Upper lobe of right lung (tissue), 1 donor: ENCODE measurements around the gene CRYBB2. TPM values are rescaled to one million over a fixed set of nuclear protein-coding genes. Genes with fewer than 3 reads are reported as not detected.

Experiments used
- ATAC-seq: fragments of 200-7000 bp; cut with Tn5 transposase; one replicate; pipeline ENCODE4 v1.9.1; 2020; ENCODE audit warnings: mild to moderate bottlenecking, moderate library complexity
- DNase-seq: peaks from one replicate; pipeline ENCODE4 v3.0.0-alpha.2; 2020
- H3K27ac ChIP-seq: fragments of 200-600 bp; one replicate; pipeline ENCODE4 v1.8.0; 2022
- H3K27me3 ChIP-seq: fragments of 200-600 bp; one replicate; pipeline ENCODE4 v1.8.0; 2022; ENCODE audit warnings: mild to moderate bottlenecking
- H3K36me3 ChIP-seq: fragments of 200-600 bp; one replicate; pipeline ENCODE4 v1.8.0; 2022
- H3K4me1 ChIP-seq: fragments of 200-600 bp; one replicate; pipeline ENCODE4 v1.8.0; 2022
- H3K4me3 ChIP-seq: fragments of 200-600 bp; one replicate; pipeline ENCODE4 v1.8.0; 2022; ENCODE audit warnings: mild to moderate bottlenecking
- H3K9me3 ChIP-seq: fragments of 200-600 bp; one replicate; pipeline ENCODE4 v1.8.0; 2022
- intact Hi-C: fragments of 100-400 bp; cut with DNase I; formaldehyde crosslinking; loops from one replicate; pipeline ENCODE4 v1.11.0; 2022
- long read RNA-seq: library from polyadenylated mRNA; unstranded; transcript quantifications from one replicate; pipeline ENCODE4 v2.0.0, GENCODE V29; 2021
- total RNA-seq: library from RNA; stranded (reverse); fragmentation: NEBNext Ultra II Directional; extraction: Animal tissue kit (Norgen Biotek cat#: 25700); gene quantifications from one replicate; pipeline ENCODE4 v1.2.1, GENCODE V29; 2021
- TF ChIP-seq, protein P1 (sequence below): fragments of 200-600 bp; IDR thresholded peaks from one replicate; pipeline ENCODE4 v1.8.0; 2022; ENCODE audit warnings: antibody characterized with exemption
- donor health status: DM: no; HTN: yes; CAD: no; lungs with severe emphysema.

CRYBB2 gene, protein sequence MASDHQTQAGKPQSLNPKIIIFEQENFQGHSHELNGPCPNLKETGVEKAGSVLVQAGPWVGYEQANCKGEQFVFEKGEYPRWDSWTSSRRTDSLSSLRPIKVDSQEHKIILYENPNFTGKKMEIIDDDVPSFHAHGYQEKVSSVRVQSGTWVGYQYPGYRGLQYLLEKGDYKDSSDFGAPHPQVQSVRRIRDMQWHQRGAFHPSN
- not detected for total RNA-seq
- long read RNA-seq: 0 reads

- no peaks in the 10 kb centered on the region for H3K4me1 ChIP-seq
- intact Hi-C loops: no loop called here
- ATAC-seq: no peak
These were observed at the start of gene CRYBB2 for GRCh38 chr22:25219211-25219689. CRYBB2 (plus strand) TSS chr22:25219639; CDS start chr22:25221430, 1,791 bp downstream.

GRCh38 chr22:25170426-25170980, 48.9 kb upstream of the CRYBB2 start:
- H3K36me3 ChIP-seq: peaks cover 17% of the 10 kb centered on the region
- no peak overlapping the region for H3K4me3 ChIP-seq
- ATAC-seq (no peak), DNase-seq (peak; percentile 48)
- no peak overlapping the region for H3K27ac ChIP-seq
- intact Hi-C loops: no loop called here
- no peaks in the 10 kb centered on the region for H3K9me3 ChIP-seq
- H3K4me1 ChIP-seq: no peaks in the 10 kb centered on the region
- no peaks in the 10 kb centered on the region for H3K27me3 ChIP-seq
- TF ChIP-seq, protein P1, sequence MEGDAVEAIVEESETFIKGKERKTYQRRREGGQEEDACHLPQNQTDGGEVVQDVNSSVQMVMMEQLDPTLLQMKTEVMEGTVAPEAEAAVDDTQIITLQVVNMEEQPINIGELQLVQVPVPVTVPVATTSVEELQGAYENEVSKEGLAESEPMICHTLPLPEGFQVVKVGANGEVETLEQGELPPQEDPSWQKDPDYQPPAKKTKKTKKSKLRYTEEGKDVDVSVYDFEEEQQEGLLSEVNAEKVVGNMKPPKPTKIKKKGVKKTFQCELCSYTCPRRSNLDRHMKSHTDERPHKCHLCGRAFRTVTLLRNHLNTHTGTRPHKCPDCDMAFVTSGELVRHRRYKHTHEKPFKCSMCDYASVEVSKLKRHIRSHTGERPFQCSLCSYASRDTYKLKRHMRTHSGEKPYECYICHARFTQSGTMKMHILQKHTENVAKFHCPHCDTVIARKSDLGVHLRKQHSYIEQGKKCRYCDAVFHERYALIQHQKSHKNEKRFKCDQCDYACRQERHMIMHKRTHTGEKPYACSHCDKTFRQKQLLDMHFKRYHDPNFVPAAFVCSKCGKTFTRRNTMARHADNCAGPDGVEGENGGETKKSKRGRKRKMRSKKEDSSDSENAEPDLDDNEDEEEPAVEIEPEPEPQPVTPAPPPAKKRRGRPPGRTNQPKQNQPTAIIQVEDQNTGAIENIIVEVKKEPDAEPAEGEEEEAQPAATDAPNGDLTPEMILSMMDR: no peak

More at GRCh38 chr22:25219211-25219689, at the start of gene CRYBB2:
- H3K27me3 ChIP-seq: peaks cover 5% of the 10 kb centered on the region
- H3K9me3 ChIP-seq: no peaks in the 10 kb centered on the region
- H3K4me3 ChIP-seq: no peak within 1 kb of the TSS
- no peak for DNase-seq
- no peak within 1 kb of the TSS for H3K27ac ChIP-seq
- no peaks in the 10 kb centered on the region for H3K36me3 ChIP-seq
- TF ChIP-seq, protein P1: no peak

DNA sequence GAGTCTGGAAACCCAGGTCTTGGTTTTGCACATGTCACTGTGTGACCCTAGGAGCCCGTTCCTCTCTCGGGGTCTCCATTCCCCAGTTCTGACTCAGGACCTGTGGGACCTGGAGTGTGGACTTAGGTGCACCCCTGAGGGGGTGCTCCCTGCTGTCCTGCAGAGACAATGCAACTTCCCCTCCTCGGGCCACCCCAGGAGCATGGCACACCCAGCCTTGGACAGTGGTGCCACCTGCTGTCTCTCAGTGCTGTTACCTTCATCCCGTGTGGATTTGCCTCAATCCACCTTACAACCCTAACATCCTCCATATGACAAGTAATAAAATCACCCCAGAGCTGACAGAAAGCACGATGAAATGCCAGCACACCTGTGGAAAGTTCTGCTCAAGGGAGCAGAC, 47.3 kb upstream of the CRYBB2 start:
- peaks cover 28% of the 10 kb centered on the region for H3K36me3 ChIP-seq
- ATAC-seq (peak; percentile 76), DNase-seq (peak; percentile 69)
- intact Hi-C loops: no loop called here
- H3K27me3 ChIP-seq: no peaks in the 10 kb centered on the region
- no peak overlapping the region for H3K27ac ChIP-seq
- H3K4me1 ChIP-seq: no peaks in the 10 kb centered on the region
- TF ChIP-seq, protein P1: peak; percentile 49
- H3K4me3 ChIP-seq: no peak overlapping the region
- H3K9me3 ChIP-seq: no peaks in the 10 kb centered on the region

DNA sequence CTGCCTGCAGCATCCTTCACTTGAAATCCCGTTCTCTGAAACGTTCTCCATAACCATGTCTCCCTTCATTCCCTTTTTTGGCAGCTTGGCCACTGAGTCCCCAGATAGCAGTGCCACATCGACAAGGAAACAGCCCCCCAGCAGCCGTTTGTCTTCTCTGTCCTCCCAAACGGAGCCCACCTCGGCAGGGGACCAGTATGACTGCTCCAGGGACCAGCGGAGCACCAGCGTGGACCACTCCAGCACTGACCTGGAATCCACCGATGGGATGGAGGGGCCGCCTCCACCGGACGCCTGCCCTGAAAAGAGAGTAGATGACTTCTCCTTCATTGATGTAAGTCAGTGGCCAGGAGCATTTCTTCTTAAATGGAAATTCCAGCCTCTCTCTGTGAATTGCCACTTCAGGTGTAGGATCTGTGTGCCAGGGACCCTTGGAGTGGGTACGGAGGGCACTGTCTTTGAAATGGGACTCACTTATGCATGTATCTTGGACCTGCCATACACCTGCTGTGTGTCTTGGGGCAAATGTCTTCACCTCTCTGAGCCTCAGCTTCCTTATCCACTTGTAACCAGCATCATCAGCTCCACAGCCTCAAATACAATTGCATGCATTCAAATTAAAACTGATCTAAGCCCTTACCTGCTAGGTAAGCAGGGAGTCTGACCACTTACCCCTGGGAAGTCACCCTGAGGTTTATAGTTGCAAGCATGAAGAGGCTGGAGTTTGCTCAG, 45.1 kb upstream of the CRYBB2 start:
- Histone ChIP-seq H3K27ac (no peak overlapping the region), H3K36me3 (peaks cover 28% of the 10 kb centered on the region), H3K4me1 (no peaks in the 10 kb centered on the region), H3K27me3 (no peaks in the 10 kb centered on the region), H3K9me3 (no peaks in the 10 kb centered on the region), H3K4me3 (no peak overlapping the region)
- intact Hi-C loops: no loop called here
- TF ChIP-seq, protein P1: no peak
- DNase-seq (no peak), ATAC-seq (no peak)

DNA sequence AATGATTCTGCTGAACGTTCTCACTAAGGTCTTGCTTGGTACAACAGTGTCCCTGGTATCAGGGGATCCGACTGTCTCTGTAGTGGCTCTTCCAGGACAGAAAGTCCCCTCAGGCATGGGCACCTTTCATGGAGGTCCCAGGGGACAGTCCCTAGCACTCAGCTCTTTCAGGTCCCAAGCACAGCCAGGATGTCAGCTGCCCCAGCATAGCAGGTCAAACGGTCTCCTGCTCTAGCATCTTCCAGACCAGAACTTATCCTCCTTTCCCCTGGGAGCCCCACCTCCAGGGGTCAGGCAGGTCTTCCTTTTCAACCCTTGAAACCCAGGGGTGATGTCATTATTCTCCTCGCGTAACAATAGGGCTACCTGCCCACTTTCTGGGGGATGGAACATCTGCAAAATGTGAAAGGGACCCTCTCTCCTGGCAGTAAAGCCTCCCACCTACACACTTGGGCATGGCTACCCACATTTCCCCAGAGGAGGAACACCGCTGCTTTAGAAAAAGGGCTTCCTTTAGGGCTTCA, 44.5 kb upstream of the CRYBB2 start:
- H3K4me1 ChIP-seq: no peaks in the 10 kb centered on the region
- DNase-seq: no peak
- TF ChIP-seq, protein P1: no peak
- no peak overlapping the region for H3K4me3 ChIP-seq
- no peak overlapping the region for H3K27ac ChIP-seq
- intact Hi-C loops: no loop called here
- H3K9me3 ChIP-seq: no peaks in the 10 kb centered on the region
- H3K36me3 ChIP-seq: peaks cover 28% of the 10 kb centered on the region
- no peak for ATAC-seq
- H3K27me3 ChIP-seq: no peaks in the 10 kb centered on the region
